ENCODE measurements around the gene BCAT1.
"Not testable (repeated sequence)": the region's sequence is repeated elsewhere in the genome, so short reads cannot be mapped to it uniquely, and the experiment has no call there.

Gene BCAT1

GRCh38 chr12:24926080-24926479, 22.8 kb downstream of the BCAT1 start:
- not testable (repeated sequence) for DNase-seq

DNA sequence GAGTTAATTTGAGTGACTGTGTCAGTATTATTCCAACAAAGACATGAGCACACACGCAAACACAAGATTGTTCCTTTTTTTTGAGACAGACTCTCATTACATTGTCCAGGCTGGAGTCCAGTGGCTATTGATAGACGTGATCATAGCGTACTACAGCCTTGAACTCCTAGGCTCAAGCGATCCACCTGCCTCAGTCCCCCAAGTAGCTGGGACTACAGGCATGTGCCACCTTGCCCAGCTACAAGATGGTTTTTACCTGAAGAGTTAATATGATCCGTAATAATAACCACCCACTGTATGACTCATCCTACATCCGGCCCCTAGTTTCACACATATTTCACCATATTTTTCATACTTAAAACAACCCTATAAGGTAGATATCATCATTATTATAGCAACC, 26.8 kb downstream of the BCAT1 start:
- DNase-seq = no peak

GRCh38 chr12:24921251-24922038, 27.5 kb downstream of the BCAT1 start:
- DNase-seq = no peak

- no peak for DNase-seq
Observed at GRCh38 chr12:24920141-24920540, 28.8 kb downstream of the BCAT1 start.

- DNase-seq = no peak
Observed at GRCh38 chr12:24919346-24920001, 29.4 kb downstream of the BCAT1 start.

GRCh38 chr12:24918596-24918995, 30.3 kb downstream of the BCAT1 start:
- DNase-seq = no peak

DNA sequence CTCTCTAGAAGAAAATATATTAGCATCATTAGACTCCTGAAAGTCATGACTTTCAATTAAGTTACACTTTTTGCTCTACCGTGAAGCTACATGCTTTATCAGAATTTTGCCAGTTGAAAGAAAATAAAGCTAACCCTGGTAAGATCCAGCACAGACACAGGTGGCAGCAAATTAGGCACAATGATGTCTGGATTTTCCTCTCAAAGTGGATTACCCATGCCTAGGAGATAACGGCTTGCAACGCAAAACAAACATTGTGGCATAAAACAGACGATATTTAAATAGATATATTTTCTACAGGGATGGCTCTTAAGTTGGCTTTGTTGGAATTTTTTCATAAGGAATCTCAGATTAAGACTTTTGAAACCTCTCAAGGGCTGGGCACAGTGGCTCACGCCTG, 33.4 kb downstream of the BCAT1 start:
- no peak for DNase-seq

DNA sequence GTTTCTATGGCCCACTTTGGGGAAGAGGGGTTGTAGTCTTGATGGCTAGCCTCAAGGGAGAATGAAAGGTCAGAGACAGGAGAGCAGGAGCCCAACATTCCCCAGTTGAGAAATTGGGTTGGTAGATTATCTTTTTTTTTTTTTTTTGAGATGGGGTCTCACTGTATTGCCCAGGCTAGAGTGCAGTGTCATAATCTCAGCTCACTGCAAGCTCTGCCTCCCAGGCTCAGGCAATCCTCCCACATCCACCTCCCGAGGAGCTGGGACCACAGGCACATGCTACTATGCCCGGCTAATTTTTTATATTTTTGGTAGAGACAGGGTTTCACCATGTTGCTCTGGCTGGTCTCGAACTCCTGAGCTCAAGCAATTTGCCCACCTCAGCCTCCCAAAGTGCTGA, 34.9 kb downstream of the BCAT1 start:
- no peak for DNase-seq

GRCh38 chr12:24913130-24913529, 35.8 kb downstream of the BCAT1 start:
- DNase-seq = no peak

GRCh38 chr12:24911271-24911791, 37.6 kb downstream of the BCAT1 start:
- DNase-seq = no peak

GRCh38 chr12:24910192-24910591, 38.7 kb downstream of the BCAT1 start:
- not testable (repeated sequence) for DNase-seq

DNA sequence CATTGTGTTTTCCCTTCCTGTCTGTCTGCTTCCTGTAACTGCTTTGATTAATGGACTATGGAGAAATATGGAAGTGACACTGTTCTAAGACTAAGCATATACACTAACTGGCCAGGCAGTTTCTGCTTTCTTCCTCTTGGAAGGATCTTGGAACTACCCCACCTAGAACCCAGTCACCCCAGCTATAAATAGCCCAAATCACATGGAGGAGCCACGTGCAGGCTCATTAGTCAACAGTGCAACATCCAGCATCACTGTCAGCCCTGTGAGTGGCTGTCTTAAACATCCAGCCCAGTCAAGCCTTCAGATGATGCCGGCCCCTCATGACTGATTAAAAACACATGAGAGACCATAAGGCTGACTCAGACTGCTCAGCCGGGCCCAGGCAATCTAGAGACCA, 39.2 kb downstream of the BCAT1 start:
- no peak for DNase-seq

- no peak for DNase-seq
Observed at GRCh38 chr12:24907464-24907863, 41.4 kb downstream of the BCAT1 start.

- DNase-seq = no peak
Observed at GRCh38 chr12:24906141-24906540, 42.8 kb downstream of the BCAT1 start.

GRCh38 chr12:24905431-24905830, 43.5 kb downstream of the BCAT1 start:
- DNase-seq = no peak

GRCh38 chr12:24904871-24905270, 44.0 kb downstream of the BCAT1 start:
- DNase-seq = no peak

DNA sequence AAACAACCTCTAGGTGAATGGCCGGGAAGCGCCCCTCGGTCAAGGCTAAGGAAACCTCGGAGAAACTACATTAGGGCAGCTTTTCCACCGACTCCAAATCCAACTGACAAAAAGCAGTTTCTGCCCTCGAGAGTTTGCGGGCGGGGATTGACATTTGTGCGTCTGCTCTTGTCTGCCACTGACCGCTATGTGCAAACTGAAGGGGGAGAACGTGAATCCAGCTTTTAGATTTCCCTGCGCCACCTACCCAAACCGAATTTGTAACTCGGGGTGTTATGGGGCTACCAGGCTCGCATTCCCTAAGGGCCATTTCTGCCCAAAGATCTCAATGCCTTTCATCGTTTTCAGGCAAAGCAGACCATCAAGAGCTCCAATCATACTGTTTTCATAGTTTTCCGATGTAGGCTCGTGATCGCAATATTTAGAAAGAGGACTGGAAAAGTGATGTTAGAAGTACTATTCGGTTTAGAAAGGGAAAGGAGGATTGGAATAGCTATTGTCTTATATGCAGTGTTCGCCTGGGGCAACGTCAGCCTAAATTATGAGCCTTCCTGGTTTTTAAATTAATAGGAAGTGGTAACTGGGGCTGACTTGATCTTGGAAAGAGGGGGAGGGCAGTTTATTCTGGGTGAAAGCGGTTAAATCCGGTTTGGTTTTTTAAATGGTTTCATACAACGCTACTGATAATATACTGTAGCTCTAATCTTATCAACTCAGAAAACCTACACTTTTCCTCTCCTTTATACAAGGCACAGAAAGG, 45.4 kb downstream of the BCAT1 start:
- no peak for DNase-seq

DNA sequence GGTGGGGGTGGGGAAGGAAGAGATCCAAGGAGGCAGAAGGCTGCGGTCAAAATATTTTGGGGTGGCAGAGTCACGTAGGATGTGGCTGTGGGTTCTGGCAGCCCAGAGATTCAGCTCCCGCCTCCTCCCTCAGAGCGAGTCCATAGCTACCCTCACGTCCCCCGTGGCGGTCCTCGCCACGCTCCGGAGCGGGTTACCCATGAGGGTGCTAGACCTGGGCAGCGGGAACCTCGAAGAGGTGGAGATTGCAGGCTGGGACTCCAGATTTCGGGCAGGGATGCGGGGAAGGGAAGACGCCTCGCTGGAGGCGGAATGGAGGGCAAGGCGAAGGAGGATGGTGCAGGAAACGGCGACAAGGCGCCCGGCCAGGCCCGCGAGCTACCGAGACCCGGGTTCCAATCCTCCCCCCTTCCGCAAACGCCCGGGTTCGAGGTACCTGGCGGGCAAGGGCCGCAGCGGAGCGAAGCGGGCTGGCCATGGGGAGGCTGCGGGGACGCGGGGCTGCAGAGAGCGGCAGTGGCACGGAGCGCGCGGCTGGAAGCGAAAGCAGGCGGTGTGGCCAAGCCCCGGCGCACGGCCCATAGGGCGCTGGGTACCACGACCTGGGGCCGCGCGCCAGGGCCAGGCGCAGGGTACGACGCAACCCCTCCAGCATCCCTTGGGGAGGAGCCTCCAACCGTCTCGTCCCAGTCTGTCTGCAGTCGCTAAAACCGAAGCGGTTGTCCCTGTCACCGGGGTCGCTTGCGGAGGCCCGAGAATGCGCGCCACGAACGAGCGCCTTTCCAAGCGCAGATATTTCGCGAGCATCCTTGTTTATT, 46.2 kb downstream of the BCAT1 start:
- no peak for DNase-seq

DNA sequence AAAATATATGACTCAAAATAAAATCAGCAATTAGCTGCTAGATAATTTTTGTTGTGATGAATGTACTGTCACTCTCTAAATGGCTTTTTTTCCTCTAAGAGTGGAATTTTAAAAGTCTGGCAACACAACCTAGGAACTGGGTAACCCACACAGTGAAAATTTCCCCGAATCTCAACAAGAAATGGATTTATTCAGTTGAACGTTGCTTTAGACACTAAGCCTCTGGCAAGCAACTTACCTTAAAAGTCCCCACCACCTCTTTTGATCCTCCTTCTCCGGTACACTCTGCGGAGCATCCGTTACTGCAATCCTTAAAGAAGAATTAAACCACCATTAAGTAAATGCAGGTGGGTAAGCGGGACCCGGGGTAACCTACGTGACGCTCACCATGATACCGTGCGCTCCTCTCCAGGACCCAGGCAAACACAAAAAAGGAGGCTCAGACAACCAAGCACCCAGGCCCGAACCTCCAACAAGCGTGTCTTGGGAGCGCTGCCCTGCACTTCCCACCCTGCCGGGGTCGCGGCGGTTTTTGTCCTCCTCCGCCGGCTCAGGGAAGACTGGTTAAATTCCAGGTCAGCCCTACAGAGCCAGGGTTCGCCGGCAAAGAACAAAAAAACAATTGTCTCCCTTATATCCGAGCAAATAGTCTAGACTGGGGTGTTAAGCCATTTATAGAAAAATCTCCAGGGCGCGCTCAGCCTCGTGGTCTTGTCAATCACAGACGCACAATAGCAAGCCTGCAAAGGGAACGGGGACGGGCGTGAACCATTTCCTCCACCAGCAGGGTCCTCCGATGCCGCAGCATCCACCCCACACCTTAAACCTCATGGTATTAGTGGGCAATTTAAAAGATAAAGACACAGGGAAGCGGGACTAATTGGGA, 47.1 kb downstream of the BCAT1 start:
- DNase-seq = no peak

DNA sequence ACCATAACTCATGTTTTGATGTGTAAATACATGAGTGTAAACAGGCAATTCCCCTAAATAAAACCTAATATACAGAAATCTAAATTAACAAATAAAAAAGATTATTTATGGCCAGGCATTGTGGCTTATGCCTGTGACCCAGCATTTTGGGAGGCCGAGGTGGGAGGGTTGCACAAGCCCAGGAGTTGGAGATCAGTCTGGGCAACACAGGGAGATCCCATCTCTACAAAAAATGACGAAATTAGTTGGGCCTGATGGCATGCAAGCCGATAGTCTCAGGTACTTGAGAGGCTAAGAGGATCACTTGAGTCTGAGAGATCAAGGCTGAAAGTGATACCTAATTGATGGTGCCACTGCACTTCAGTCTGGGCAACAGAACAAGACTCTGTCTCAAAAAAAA, 48.7 kb downstream of the BCAT1 start:
- DNase-seq = no peak

- DNase-seq = no peak
Observed at GRCh38 chr12:24899503-24900075, 49.3 kb downstream of the BCAT1 start.

Measured in SW 1271 (cell line).